Smooth muscle cell (in vitro differentiated cells): ENCODE data around the gene VSTM4. TPM values are rescaled to one million over a fixed set of nuclear protein-coding genes. Genes with fewer than 3 reads are reported as not detected.

Source experiments
- DNase-seq: peaks from one replicate; lab custom pipeline; 2025; ENCODE audit not compliant: unreplicated experiment; lab: John Stamatoyannopoulos, UW
- H2AFZ ChIP-seq: fragments of 200-600 bp; sonication (generic); 2 replicates; pipeline ENCODE4 v1.6.0; 2016; ENCODE audit warnings: antibody characterized with exemption, low read depth, mild to moderate bottlenecking
- H3F3A ChIP-seq: fragments of 200-600 bp; sonication (generic); 2 replicates; pipeline ENCODE4 v1.6.0; 2017; ENCODE audit warnings: antibody characterized with exemption, low read depth
- H3K27ac ChIP-seq: fragments of 200-600 bp; sonication (generic); 2 replicates; pipeline ENCODE4 v1.5.1; 2016; ENCODE audit warnings: low read depth, mild to moderate bottlenecking
- H3K27me3 ChIP-seq: fragments of 200-600 bp; sonication (generic); 2 replicates; pipeline ENCODE4 v1.6.1; 2016; ENCODE audit warnings: low read depth, mild to moderate bottlenecking
- H3K36me3 ChIP-seq: fragments of 200-600 bp; sonication (generic); 2 replicates; pipeline ENCODE4 v1.5.1; 2016; ENCODE audit warnings: low read depth
- H3K4me1 ChIP-seq: fragments of 200-600 bp; sonication (generic); 2 replicates; pipeline ENCODE4 v1.5.1; 2016; ENCODE audit warnings: low read depth
- H3K4me2 ChIP-seq: fragments of 200-600 bp; sonication (generic); 2 replicates; pipeline ENCODE4 v1.6.0; 2016; ENCODE audit warnings: mild to moderate bottlenecking
- H3K4me3 ChIP-seq: fragments of 200-600 bp; sonication (generic); 2 replicates; pipeline ENCODE4 v1.5.1; 2016; ENCODE audit warnings: mild to moderate bottlenecking
- H3K79me2 ChIP-seq: fragments of 200-600 bp; sonication (generic); 2 replicates; pipeline ENCODE4 v1.6.0; 2016; ENCODE audit warnings: low read depth, mild to moderate bottlenecking
- H3K9ac ChIP-seq: fragments of 200-600 bp; sonication (generic); 2 replicates; pipeline ENCODE4 v1.6.0; 2016; ENCODE audit warnings: low read depth
- H3K9me3 ChIP-seq: fragments of 200-600 bp; sonication (generic); replicated peaks from 2 replicates; pipeline ENCODE4 v1.5.1; 2016; ENCODE audit warnings: low read depth
- H4K20me1 ChIP-seq: fragments of 200-600 bp; sonication (generic); 2 replicates; pipeline ENCODE4 v1.6.0; 2016; ENCODE audit warnings: low read depth
- WGBS: methylation state at CpG from one replicate; pipeline ENCODE4 v1.1.7; 2016; ENCODE audit warnings: low lambda C conversion rate; 5-methylcytosine and 5-hydroxymethylcytosine counted together
- microRNA-seq: library from miRNA; unstranded; fragments of <30 nt; microRNA quantifications from one replicate; pipeline ENCODE4, GENCODE V29; 2016; ENCODE audit warnings: borderline number of aligned reads
- polyA plus RNA-seq: library from polyadenylated mRNA; unstranded; fragments of >200 nt; fragmentation: Nextera tagmentation; extraction: Ambion mirVana; gene quantifications from 2 replicates; pipeline ENCODE4 v1.2.1, GENCODE V29; 2016
- small RNA-seq: library from RNA; depleted of rRNA; stranded (forward); fragments of <200 nt; gene quantifications from one replicate; pipeline ENCODE3, GENCODE V24; 2014
- total RNA-seq: library from RNA; depleted of rRNA; stranded (reverse); fragments of >200 nt; gene quantifications from 2 replicates; pipeline ENCODE4 v1.2.3, GENCODE V29; 2014
- TF ChIP-seq, protein P1 (sequence below): fragments of 200-600 bp; sonication (generic); IDR thresholded peaks from 2 replicates; pipeline ENCODE4 v1.5.1; 2017; ENCODE audit warnings: borderline replicate concordance, mild to moderate bottlenecking, antibody characterized with exemption; ENCODE audit not compliant: insufficient read depth, poor library complexity, severe bottlenecking

The VSTM4 gene
- total and polyA plus RNA-seq, 2 experiments from 2014 or later: 5.1 to 7.7 TPM

GRCh38 chr10:48968036-48968435, 147.3 kb downstream of the VSTM4 start:
- DNase-seq: no peak
- H3K79me2 ChIP-seq: no peaks in the 10 kb centered on the region
- 84% methylated on average over 3 of the region's 3 CpGs for WGBS
- H3K9ac ChIP-seq: no peak overlapping the region
- no peaks in the 10 kb centered on the region for H3K4me1 ChIP-seq
- H3K27me3 ChIP-seq: peaks cover 27% of the 10 kb centered on the region
- H3K4me2 ChIP-seq: no peak overlapping the region
- H4K20me1 ChIP-seq: no peaks in the 10 kb centered on the region
- no peak overlapping the region for H3K4me3 ChIP-seq
- no peak overlapping the region for H3K27ac ChIP-seq
- H2AFZ ChIP-seq: no peak overlapping the region
- no peaks in the 10 kb centered on the region for H3K36me3 ChIP-seq
- TF ChIP-seq, protein P1, sequence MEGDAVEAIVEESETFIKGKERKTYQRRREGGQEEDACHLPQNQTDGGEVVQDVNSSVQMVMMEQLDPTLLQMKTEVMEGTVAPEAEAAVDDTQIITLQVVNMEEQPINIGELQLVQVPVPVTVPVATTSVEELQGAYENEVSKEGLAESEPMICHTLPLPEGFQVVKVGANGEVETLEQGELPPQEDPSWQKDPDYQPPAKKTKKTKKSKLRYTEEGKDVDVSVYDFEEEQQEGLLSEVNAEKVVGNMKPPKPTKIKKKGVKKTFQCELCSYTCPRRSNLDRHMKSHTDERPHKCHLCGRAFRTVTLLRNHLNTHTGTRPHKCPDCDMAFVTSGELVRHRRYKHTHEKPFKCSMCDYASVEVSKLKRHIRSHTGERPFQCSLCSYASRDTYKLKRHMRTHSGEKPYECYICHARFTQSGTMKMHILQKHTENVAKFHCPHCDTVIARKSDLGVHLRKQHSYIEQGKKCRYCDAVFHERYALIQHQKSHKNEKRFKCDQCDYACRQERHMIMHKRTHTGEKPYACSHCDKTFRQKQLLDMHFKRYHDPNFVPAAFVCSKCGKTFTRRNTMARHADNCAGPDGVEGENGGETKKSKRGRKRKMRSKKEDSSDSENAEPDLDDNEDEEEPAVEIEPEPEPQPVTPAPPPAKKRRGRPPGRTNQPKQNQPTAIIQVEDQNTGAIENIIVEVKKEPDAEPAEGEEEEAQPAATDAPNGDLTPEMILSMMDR: no peak
- no peaks in the 10 kb centered on the region for H3K9me3 ChIP-seq
- no peaks in the 10 kb centered on the region for H3F3A ChIP-seq

GRCh38 chr10:48965460-48965859, 149.9 kb downstream of the VSTM4 start:
- H3K9me3 ChIP-seq: no peaks in the 10 kb centered on the region

More at GRCh38 chr10:48965460-48965859, 149.9 kb downstream of the VSTM4 start:
- 91% methylated on average over 4 of the region's 4 CpGs for WGBS
- Histone ChIP-seq H3K79me2 (no peaks in the 10 kb centered on the region), H3K4me1 (no peaks in the 10 kb centered on the region), H3K36me3 (no peaks in the 10 kb centered on the region), H3K9ac (no peak overlapping the region), H3K4me2 (no peak overlapping the region), H4K20me1 (no peaks in the 10 kb centered on the region), H3K27me3 (peaks cover 32% of the 10 kb centered on the region), H3F3A (no peaks in the 10 kb centered on the region), H2AFZ (no peak overlapping the region), H3K27ac (no peak overlapping the region), H3K4me3 (no peak overlapping the region)
- DNase-seq: no peak
- TF ChIP-seq, protein P1: no peak

Small RNA genes lying within 50 kb of the gene (microRNA-seq; reads per million reads assigned to microRNA genes)
- gene MIR4294: not detected

Small RNA genes lying within 50 kb of the gene (small RNA-seq; reads per million reads assigned to genes)
- not detected for gene MIR4294

Other genes starting within 250 kb of the VSTM4 start
- gene LRRC18, start 175.7 kb downstream of the VSTM4 start, total RNA-seq: not detected in 2 replicates
- gene LRRC18, start 175.7 kb downstream of the VSTM4 start, polyA plus RNA-seq: not detected in 2 replicates
- gene FAM170B, start 18.5 kb upstream of the VSTM4 start, total RNA-seq: not detected in 2 replicates
- not detected in 2 replicates for gene FAM170B, start 18.5 kb upstream of the VSTM4 start, polyA plus RNA-seq
- 0.09 TPM in 1 of 2 replicates, not detected in the other for gene TMEM273, start 72.9 kb upstream of the VSTM4 start, total RNA-seq
- gene TMEM273, start 72.9 kb upstream of the VSTM4 start, polyA plus RNA-seq: not detected in 2 replicates
- gene C10orf71, start 183.6 kb upstream of the VSTM4 start, total RNA-seq: not detected in 2 replicates
- not detected in 2 replicates for gene C10orf71, start 183.6 kb upstream of the VSTM4 start, polyA plus RNA-seq